Thoracic aorta (tissue), 2 donors: Measurements from ENCODE around the gene QDPR. TPM values are rescaled to one million over a fixed set of nuclear protein-coding genes. Genes with fewer than 3 reads are reported as not detected.
"Not testable (repeated sequence)": the region's sequence is repeated elsewhere in the genome, so short reads cannot be mapped to it uniquely, and the experiment has no call there.

ENCODE experiments used
- ATAC-seq: fragments of 150-250 bp; one replicate; pipeline ENCODE4 v1.8.0; 2017; ENCODE audit warnings: low read depth; ENCODE audit not compliant: insufficient number of reproducible peaks, low FRiP score
- DNase-seq: peaks from one replicate; pipeline ENCODE4 v3.0.0-alpha.2; 2020; ENCODE audit warnings: low spot score
- H3K27ac ChIP-seq, 2 donors: fragments of 200-600 bp; sonication (generic); 1 replicate in 1 of 2; 2 replicates in 1 of 2; pipeline ENCODE4 v1.5.1; 2016; ENCODE audit warnings: mild to moderate bottlenecking in 2 of 2, moderate library complexity in 2 of 2
- H3K27me3 ChIP-seq: fragments of 200-600 bp; sonication (generic); replicated peaks from 2 replicates; pipeline ENCODE4 v1.6.0; 2016; ENCODE audit warnings: mild to moderate bottlenecking; ENCODE audit not compliant: insufficient read depth
- H3K36me3 ChIP-seq: fragments of 200-600 bp; sonication (generic); one replicate; pipeline ENCODE4 v1.5.1; 2016
- H3K4me1 ChIP-seq, 2 donors: fragments of 200-600 bp; sonication (generic); 1 replicate in 1 of 2; 2 replicates in 1 of 2; pipeline versions ENCODE4 v1.5.1 to v1.6.0; 2016; ENCODE audit warnings: low read depth in 2 of 2, mild to moderate bottlenecking in 1 of 2; ENCODE audit not compliant: control insufficient read depth in 1 of 2
- H3K4me3 ChIP-seq: fragments of 200-600 bp; sonication (generic); 2 replicates; pipeline ENCODE4 v1.5.1; 2016; ENCODE audit warnings: mild to moderate bottlenecking
- H3K9me3 ChIP-seq: fragments of 200-600 bp; sonication (generic); 2 replicates; pipeline ENCODE4 v1.5.1; 2016
- total RNA-seq, 2 donors: library from RNA; depleted of rRNA; stranded (reverse); fragments of >200 nt; gene quantifications; one replicate each; pipeline versions ENCODE4 v1.1.0 to v1.2.3, GENCODE V29; 2016
- TF ChIP-seq, protein P1 (sequence below): fragments of 200-600 bp; sonication (generic); IDR thresholded peaks from one replicate; pipeline ENCODE4 v1.5.1; 2019; ENCODE audit warnings: antibody characterized with exemption

Gene QDPR
- total RNA-seq, 2 donors from 2014 or later: 9.0 to 10.7 TPM

DNA sequence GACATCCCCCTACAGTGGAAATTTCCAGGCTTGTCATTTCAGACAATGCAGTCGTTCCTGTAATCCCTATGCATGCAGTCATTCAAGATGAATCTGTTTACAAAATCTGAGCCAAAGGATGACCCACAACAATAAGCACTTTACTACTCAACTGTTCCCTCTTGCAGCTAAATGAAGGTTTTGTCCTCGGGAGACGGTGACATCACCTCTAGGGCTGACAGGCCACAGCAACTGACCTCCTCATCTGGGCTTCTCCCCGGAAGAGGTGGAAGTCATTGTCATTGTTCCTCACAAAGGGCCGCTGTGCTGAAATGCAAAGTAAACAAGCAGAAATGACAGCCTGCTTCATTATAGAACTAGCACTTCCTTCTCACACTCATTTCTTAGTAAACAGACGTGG is 32.3 kb upstream of the QDPR start:
- ATAC-seq (no peak), DNase-seq (no peak)
- Histone ChIP-seq H3K36me3 (no peaks in the 10 kb centered on the region), H3K27ac (no peak overlapping the region), H3K9me3 (no peaks in the 10 kb centered on the region), H3K4me1 (no peaks in the 10 kb centered on the region), H3K4me3 (no peak overlapping the region), H3K27me3 (no peaks in the 10 kb centered on the region)
- TF ChIP-seq, protein P1, sequence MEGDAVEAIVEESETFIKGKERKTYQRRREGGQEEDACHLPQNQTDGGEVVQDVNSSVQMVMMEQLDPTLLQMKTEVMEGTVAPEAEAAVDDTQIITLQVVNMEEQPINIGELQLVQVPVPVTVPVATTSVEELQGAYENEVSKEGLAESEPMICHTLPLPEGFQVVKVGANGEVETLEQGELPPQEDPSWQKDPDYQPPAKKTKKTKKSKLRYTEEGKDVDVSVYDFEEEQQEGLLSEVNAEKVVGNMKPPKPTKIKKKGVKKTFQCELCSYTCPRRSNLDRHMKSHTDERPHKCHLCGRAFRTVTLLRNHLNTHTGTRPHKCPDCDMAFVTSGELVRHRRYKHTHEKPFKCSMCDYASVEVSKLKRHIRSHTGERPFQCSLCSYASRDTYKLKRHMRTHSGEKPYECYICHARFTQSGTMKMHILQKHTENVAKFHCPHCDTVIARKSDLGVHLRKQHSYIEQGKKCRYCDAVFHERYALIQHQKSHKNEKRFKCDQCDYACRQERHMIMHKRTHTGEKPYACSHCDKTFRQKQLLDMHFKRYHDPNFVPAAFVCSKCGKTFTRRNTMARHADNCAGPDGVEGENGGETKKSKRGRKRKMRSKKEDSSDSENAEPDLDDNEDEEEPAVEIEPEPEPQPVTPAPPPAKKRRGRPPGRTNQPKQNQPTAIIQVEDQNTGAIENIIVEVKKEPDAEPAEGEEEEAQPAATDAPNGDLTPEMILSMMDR: no peak

DNA sequence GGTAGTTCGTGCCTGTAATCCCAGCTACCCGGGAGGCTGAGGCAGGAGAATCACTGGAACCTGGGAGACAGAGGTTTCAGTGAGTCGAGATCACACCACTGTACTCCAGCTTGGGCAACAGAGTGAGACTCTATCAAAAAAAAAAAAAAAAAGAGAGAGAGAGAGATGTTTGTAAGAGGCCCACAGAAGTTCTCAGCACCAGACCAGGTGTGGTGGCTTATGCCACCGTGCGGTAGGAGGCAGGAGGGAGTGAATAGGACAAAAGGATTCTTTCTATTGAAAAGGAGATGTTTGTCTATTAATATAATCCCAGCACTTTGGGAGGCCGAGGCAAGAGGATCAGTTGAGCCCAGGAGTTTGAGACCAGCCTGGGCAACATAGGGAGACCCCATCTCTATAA is 25.2 kb upstream of the QDPR start:
- not testable (repeated sequence) for H3K4me1 ChIP-seq, H3K9me3 ChIP-seq, DNase-seq, ATAC-seq, H3K27me3 ChIP-seq, H3K27ac ChIP-seq, H3K4me3 ChIP-seq, H3K36me3 ChIP-seq

DNA sequence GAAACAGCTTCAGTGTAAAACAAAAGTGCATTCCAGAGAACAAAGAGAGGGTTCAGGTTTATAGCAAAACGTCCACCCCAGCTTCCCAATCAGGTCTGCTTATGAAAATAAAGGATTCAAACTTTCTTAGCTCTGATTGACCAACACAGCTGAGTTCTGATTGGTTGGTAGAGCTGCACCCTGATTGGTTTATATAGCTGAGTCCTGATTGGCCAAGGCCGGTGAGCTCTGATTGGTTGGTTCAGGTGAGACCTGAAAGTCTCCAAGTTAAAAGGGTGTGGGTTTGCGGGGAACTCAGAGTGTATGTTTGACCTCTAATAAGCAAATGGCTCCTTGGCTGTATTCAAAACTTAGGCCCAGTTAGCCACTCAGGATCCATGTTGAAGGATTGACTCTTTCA is 24.0 kb upstream of the QDPR start:
- Histone ChIP-seq H3K4me1 (no peaks in the 10 kb centered on the region), H3K4me3 (no peak overlapping the region), H3K36me3 (no peaks in the 10 kb centered on the region), H3K27ac (no peak overlapping the region), H3K27me3 (no peaks in the 10 kb centered on the region), H3K9me3 (no peaks in the 10 kb centered on the region)
- ATAC-seq: no peak
- DNase-seq: no peak
- TF ChIP-seq, protein P1: no peak

DNA sequence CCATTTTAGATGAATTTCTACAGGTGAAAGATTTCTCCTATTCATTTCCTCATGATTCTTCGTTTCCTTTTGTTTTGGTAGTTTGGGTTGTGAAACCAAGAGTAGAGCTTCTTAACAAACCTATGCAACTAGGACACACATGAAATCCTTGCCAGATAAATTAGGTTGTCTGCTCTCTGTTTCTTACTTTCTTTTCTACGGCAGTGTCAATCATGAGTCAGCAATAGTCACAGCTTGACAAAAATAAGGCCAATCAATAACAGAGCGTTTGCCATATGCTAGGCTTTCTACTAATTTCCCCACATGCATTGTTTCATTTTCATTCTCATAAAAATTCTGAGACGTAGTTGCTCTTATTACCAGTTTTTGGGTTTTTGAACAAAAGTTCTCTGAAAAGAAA is 23.4 kb upstream of the QDPR start:
- Histone ChIP-seq H3K27me3 (no peaks in the 10 kb centered on the region), H3K36me3 (no peaks in the 10 kb centered on the region), H3K4me1 (no peaks in the 10 kb centered on the region), H3K4me3 (no peak overlapping the region), H3K9me3 (no peaks in the 10 kb centered on the region), H3K27ac (no peak overlapping the region)
- no peak for DNase-seq
- TF ChIP-seq, protein P1: no peak
- ATAC-seq: no peak

DNA sequence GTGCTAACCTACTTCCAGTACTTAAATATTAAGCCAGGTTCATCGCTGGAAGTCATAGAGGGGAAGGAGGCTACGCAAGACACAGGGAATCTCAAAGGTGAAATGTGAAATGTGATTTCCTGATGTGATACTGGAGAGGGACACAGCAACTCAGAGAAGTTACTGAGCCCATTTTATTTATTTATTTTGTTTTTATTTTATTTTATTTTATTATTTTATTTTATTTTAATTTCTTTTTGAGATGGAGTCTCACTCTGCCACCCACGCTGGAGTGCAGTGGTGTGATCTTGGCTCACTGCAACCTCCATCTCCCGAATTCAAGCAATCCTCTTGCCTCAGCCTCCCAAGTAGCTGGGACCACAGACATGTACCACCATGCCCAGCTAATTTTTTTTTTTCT is 22.8 kb upstream of the QDPR start:
- DNase-seq (no peak), ATAC-seq (no peak)
- TF ChIP-seq, protein P1: no peak
- Histone ChIP-seq H3K4me1 (no peaks in the 10 kb centered on the region), H3K4me3 (no peak overlapping the region), H3K36me3 (no peaks in the 10 kb centered on the region), H3K27ac (no peak overlapping the region), H3K27me3 (no peaks in the 10 kb centered on the region), H3K9me3 (no peaks in the 10 kb centered on the region)

DNA sequence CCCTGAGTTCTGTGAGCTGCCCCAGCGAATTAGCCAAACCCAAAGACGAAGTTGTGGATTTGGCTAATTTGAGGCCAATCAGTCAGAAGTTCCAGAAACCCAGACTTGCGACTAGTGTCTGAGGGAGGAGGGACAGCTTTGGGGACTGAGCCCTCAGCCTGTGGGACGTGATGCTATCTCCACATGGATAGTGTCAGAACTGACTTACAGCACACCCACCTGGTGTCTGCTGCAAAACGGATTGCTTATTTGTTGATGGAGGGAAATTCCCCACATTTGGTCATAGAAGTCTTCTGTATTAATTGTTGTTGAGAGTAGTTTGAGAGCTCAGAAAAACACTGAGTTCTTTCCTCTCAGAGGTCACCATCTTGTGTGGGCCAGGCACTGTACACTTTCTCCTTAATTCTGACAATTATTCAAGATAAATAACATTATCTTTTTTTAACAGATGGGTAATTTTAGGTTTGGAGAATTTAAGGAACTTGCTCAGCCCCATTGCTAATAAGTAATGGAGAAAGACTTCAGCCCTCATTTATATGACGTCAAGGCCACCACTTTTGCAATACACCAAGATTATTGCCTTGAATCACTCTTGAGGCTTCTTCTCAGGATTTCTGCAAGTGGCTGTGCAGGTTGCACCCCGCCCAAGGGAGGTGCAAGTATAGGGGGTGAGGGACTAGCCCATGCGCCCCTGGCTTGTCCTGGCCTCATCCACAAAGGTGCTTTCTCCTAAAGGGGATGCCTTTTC is 19.8 kb upstream of the QDPR start:
- TF ChIP-seq, protein P1: no peak
- H3K4me3 ChIP-seq: no peak overlapping the region
- no peaks in the 10 kb centered on the region for H3K27me3 ChIP-seq
- no peaks in the 10 kb centered on the region for H3K4me1 ChIP-seq
- H3K27ac ChIP-seq: no peak overlapping the region
- H3K9me3 ChIP-seq: no peaks in the 10 kb centered on the region
- ATAC-seq (no peak), DNase-seq (no peak)
- H3K36me3 ChIP-seq: no peaks in the 10 kb centered on the region
